22Rv1 (cell line): ENCODE results near the gene PLEKHF1.

Experiments
- ZFX ChIP-seq: fragments of 450-650 bp; IDR thresholded peaks from 2 replicates; pipeline ENCODE4 v1.6.1; 2017; ENCODE audit warnings: antibody characterized with exemption, borderline replicate concordance
- TF ChIP-seq, protein P1 (sequence below): fragments of 450-650 bp; IDR thresholded peaks from 2 replicates; pipeline ENCODE4 v1.5.1; 2017; ENCODE audit warnings: mild to moderate bottlenecking

DNA sequence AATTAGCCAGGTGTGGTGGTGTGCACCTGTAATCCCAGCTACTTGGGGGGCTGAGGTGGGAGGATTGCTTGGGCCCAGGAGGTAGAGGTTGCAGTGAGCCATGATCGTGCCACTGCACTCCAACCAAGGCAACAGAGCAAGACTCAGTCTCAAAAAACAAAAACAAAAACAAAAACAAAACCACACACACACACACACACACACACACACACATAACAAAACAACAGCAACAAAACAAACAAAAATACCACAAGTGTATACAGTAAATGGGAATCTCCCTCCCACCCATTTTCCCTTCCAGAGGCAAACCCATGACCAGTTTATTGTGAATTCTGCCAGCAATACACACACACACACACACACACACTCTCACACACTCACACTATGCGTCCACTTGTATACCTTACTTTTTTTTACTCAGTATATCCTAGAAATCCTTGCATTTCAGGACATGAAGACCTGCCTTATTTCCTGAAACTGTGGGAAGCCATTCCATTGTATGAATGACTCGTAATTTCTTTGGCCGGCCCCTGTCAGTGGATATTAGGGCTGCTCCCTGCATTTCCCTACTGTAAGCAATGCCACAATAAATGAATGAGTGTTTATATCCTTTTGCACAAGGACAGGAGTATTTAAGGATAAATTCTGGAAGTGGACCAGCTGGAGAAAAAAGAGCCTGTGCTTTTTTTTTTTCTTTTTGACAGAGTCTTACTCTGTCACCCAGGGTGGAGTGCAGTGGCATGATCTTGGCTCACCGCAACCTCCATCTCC lies 6.9 kb upstream of the PLEKHF1 start:
- TF ChIP-seq, protein P1, sequence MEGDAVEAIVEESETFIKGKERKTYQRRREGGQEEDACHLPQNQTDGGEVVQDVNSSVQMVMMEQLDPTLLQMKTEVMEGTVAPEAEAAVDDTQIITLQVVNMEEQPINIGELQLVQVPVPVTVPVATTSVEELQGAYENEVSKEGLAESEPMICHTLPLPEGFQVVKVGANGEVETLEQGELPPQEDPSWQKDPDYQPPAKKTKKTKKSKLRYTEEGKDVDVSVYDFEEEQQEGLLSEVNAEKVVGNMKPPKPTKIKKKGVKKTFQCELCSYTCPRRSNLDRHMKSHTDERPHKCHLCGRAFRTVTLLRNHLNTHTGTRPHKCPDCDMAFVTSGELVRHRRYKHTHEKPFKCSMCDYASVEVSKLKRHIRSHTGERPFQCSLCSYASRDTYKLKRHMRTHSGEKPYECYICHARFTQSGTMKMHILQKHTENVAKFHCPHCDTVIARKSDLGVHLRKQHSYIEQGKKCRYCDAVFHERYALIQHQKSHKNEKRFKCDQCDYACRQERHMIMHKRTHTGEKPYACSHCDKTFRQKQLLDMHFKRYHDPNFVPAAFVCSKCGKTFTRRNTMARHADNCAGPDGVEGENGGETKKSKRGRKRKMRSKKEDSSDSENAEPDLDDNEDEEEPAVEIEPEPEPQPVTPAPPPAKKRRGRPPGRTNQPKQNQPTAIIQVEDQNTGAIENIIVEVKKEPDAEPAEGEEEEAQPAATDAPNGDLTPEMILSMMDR = no peak
- TF ChIP-seq ZFX = no peak
